ENCODE measurements around the gene DLGAP4.
"Not testable (repeated sequence)": the region's sequence is repeated elsewhere in the genome, so short reads cannot be mapped to it uniquely, and the experiment has no call there.

DNA sequence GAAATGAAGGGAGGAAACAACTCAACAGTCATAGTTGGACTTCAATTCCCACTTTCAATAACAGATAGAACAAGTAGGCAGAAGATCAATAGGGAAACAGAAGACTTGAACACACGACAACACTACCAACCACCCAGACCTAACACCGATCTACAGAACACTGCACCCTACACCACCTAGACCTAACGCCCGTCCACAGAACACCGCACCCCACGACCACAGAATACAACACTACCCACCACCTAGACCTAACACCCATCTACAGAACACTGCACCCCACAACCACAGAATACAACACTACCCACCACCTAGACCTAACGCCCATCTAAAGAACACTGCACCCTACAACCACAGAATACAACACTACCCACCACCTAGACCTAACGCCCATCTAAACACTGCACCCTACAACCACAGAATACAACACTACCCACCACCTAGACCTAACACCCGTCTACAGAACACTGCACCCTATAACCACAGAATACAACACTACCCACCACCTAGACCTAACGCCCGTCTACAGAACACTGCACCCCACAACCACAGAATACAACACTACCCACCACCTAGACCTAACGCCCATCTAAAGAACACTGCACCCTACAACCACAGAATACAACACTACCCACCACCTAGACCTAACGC lies 258.1 kb downstream of the DLGAP4 start:
- TF ChIP-seq, protein P1, sequence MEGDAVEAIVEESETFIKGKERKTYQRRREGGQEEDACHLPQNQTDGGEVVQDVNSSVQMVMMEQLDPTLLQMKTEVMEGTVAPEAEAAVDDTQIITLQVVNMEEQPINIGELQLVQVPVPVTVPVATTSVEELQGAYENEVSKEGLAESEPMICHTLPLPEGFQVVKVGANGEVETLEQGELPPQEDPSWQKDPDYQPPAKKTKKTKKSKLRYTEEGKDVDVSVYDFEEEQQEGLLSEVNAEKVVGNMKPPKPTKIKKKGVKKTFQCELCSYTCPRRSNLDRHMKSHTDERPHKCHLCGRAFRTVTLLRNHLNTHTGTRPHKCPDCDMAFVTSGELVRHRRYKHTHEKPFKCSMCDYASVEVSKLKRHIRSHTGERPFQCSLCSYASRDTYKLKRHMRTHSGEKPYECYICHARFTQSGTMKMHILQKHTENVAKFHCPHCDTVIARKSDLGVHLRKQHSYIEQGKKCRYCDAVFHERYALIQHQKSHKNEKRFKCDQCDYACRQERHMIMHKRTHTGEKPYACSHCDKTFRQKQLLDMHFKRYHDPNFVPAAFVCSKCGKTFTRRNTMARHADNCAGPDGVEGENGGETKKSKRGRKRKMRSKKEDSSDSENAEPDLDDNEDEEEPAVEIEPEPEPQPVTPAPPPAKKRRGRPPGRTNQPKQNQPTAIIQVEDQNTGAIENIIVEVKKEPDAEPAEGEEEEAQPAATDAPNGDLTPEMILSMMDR (IDR thresholded peaks at IDR 0.05; ENCODE audit: insufficient read depth, low read length): not testable (repeated sequence)
- not testable (repeated sequence) for TF ChIP-seq GABPA (IDR thresholded peaks at IDR 0.05; ENCODE audit: low read depth)
